SK-N-SH (cell line): ENCODE results near the gene GPR55. TPM values are rescaled to one million over a fixed set of nuclear protein-coding genes. Genes with fewer than 3 reads are reported as not detected.

Experiments used
- CTCF ChIA-PET: fragments of 300-600, 350-600 bp; formaldehyde crosslinking; extraction: SDS; loops from one replicate; lab custom pipeline; 2021; lab: Yijun Ruan, JAX
- POLR2A ChIA-PET: fragments of 350-600 bp; sonication (Branson Sonifier 250); formaldehyde crosslinking; extraction: SDS; loops from one replicate; lab custom pipeline; 2020; ENCODE audit warnings: antibody characterized with exemption, inconsistent platforms; lab: Yijun Ruan, JAX
- DNase-seq: peaks from one replicate; pipeline ENCODE4 v3.0.0; 2012
- H2AFZ ChIP-seq: fragments of 200-600 bp; sonication (generic); 2 replicates; pipeline ENCODE4 v1.8.1; 2016; ENCODE audit warnings: antibody characterized with exemption, mild to moderate bottlenecking, low read depth
- H3F3A ChIP-seq: fragments of 200-600 bp; sonication (generic); replicated peaks from 2 replicates; pipeline ENCODE3; 2016; ENCODE audit warnings: antibody characterized with exemption, mild to moderate bottlenecking; ENCODE audit not compliant: insufficient read depth
- H3K27ac ChIP-seq, 2 experiments: fragments of 200-500 bp in 1 of 2; fragments of 200-600 bp in 1 of 2; sonication (Bioruptor generic) in 1 of 2; sonication (generic), shearing (Covaris generic) in 1 of 2; 2 replicates each; pipeline versions ENCODE4 v1.5.1 to v1.6.1; 2014 to 2016; ENCODE audit warnings: low read depth in 2 of 2, inconsistent platforms in 1 of 2, low read length in 1 of 2, mild to moderate bottlenecking in 1 of 2, mixed read lengths in 1 of 2
- H3K27me3 ChIP-seq: fragments of 200-600 bp; sonication (generic), shearing (Covaris generic); 2 replicates; pipeline ENCODE4 v1.6.1; 2016; ENCODE audit warnings: mixed run types; ENCODE audit not compliant: insufficient read depth
- H3K36me3 ChIP-seq, 2 experiments: fragments of 200-500 bp in 1 of 2; fragments of 200-600 bp in 1 of 2; sonication (Bioruptor generic) in 1 of 2; sonication (generic) in 1 of 2; replicated peaks in 1 of 2; 2 replicates each; pipeline versions ENCODE3 to v1.5.1; 2014 to 2016; ENCODE audit warnings: low read length in 1 of 2, mild to moderate bottlenecking in 1 of 2; ENCODE audit not compliant: insufficient read depth in 2 of 2, control insufficient read depth in 1 of 2
- H3K4me1 ChIP-seq, 2 experiments: fragments of 200-500 bp in 1 of 2; fragments of 200-600 bp in 1 of 2; sonication (Bioruptor generic) in 1 of 2; sonication (generic), shearing (Covaris generic) in 1 of 2; 2 replicates each; pipeline versions ENCODE4 v1.5.1 to v1.6.1; 2014 to 2016; ENCODE audit warnings: low read depth in 1 of 2, low read length in 1 of 2, mixed run types in 1 of 2; ENCODE audit not compliant: insufficient read depth in 2 of 2, control insufficient read depth in 1 of 2
- H3K4me2 ChIP-seq: fragments of 200-600 bp; sonication (generic), shearing (Covaris generic); 2 replicates; pipeline ENCODE4 v1.6.1; 2017; ENCODE audit warnings: mixed run types
- H3K4me3 ChIP-seq, 2 experiments: fragments of 200-500 bp in 1 of 2; fragments of 200-600 bp in 1 of 2; sonication (Bioruptor generic) in 1 of 2; sonication (generic), shearing (Covaris generic) in 1 of 2; 2 replicates each; pipeline versions ENCODE4 v1.5.1 to v1.8.1; 2014 to 2016; ENCODE audit warnings: low read depth in 2 of 2, inconsistent platforms in 1 of 2, low read length in 1 of 2, mild to moderate bottlenecking in 1 of 2, mixed read lengths in 1 of 2, moderate library complexity in 1 of 2
- H3K79me2 ChIP-seq: fragments of 200-600 bp; sonication (generic); 2 replicates; pipeline ENCODE4 v1.8.1; 2017; ENCODE audit warnings: mild to moderate bottlenecking; ENCODE audit not compliant: insufficient read depth
- H3K9ac ChIP-seq: fragments of 200-600 bp; sonication (generic); 2 replicates; pipeline ENCODE4 v1.6.1; 2017; ENCODE audit warnings: mixed run types
- H3K9me2 ChIP-seq: fragments of 200-600 bp; sonication (generic); 2 replicates; pipeline ENCODE4 v1.6.1; 2017; ENCODE audit warnings: mixed run types
- H3K9me3 ChIP-seq: fragments of 200-600 bp; sonication (generic); 2 replicates; pipeline ENCODE4 v1.6.1; 2017; ENCODE audit warnings: mixed run types, mild to moderate bottlenecking, moderate library complexity
- H4K20me1 ChIP-seq: fragments of 200-600 bp; sonication (generic); 2 replicates; pipeline ENCODE4 v1.6.1; 2017; ENCODE audit warnings: mild to moderate bottlenecking, mixed run types; ENCODE audit not compliant: insufficient read depth
- EP300 ChIP-seq, 2 experiments: IDR thresholded peaks; 2 replicates each; pipeline versions ENCODE4 v1.4.0 to v1.6.1; 2012; ENCODE audit warnings: borderline replicate concordance in 1 of 2, low read depth in 1 of 2, low read length in 1 of 2
- EZH2phosphoT487 ChIP-seq: fragments of 200-600 bp; sonication (generic); IDR thresholded peaks from 2 replicates; pipeline ENCODE4 v1.6.1; 2017; ENCODE audit warnings: low read depth, mixed run types, mild to moderate bottlenecking, antibody characterized with exemption, moderate library complexity, borderline replicate concordance
- FOSL2 ChIP-seq: IDR thresholded peaks from 2 replicates; pipeline ENCODE4 v1.4.0; 2012; ENCODE audit warnings: low read depth, mild to moderate bottlenecking, moderate library complexity, borderline replicate concordance
- GABPA ChIP-seq: IDR thresholded peaks from 2 replicates; pipeline ENCODE4 v1.4.0; 2012; ENCODE audit warnings: low read depth, mild to moderate bottlenecking
- IRF3 ChIP-seq: fragments of 150-350 bp; IDR thresholded peaks from 2 replicates; pipeline ENCODE4 v1.6.1; 2016; ENCODE audit warnings: mild to moderate bottlenecking, low read depth, low read length
- MEF2A ChIP-seq: IDR thresholded peaks from 2 replicates; pipeline ENCODE4 v1.4.0; 2012; ENCODE audit warnings: low read depth, borderline replicate concordance
- MXI1 ChIP-seq: IDR thresholded peaks from 2 replicates; pipeline ENCODE4 v1.6.1; 2012; ENCODE audit warnings: mild to moderate bottlenecking, low read depth, low read length, improper control_type of control experiment
- NFIC ChIP-seq: IDR thresholded peaks from 2 replicates; pipeline ENCODE4 v1.4.0; 2012; ENCODE audit warnings: borderline replicate concordance
- NRF1 ChIP-seq: IDR thresholded peaks from 2 replicates; pipeline ENCODE4 v1.6.1; 2012; ENCODE audit warnings: low read depth, mild to moderate bottlenecking, low read length
- PBX3 ChIP-seq: IDR thresholded peaks from 2 replicates; pipeline ENCODE4; 2012
- POLR2AphosphoS5 ChIP-seq: IDR thresholded peaks from 2 replicates; pipeline ENCODE4 v1.6.1; 2012; ENCODE audit warnings: low read depth, low read length
- RFX5 ChIP-seq: IDR thresholded peaks from 2 replicates; pipeline ENCODE4 v1.6.1; 2012; ENCODE audit warnings: mild to moderate bottlenecking, improper control_type of control experiment, low read length
- RXRA ChIP-seq: IDR thresholded peaks from 2 replicates; pipeline ENCODE4 v1.4.0; 2012; ENCODE audit warnings: low read depth, mild to moderate bottlenecking, borderline replicate concordance
- TCF12 ChIP-seq: IDR thresholded peaks from 2 replicates; pipeline ENCODE4 v1.4.0; 2012
- USF1 ChIP-seq: IDR thresholded peaks from 2 replicates; pipeline ENCODE4 v1.4.0; 2012; ENCODE audit warnings: low read depth, borderline replicate concordance
- YY1 ChIP-seq: IDR thresholded peaks from 2 replicates; pipeline ENCODE4 v1.4.0; 2012; ENCODE audit warnings: low read depth, mild to moderate bottlenecking
- WGBS: methylation state at CpG from one replicate; pipeline ENCODE4 v1.1.6; 2017; ENCODE audit warnings: low lambda C conversion rate; 5-methylcytosine and 5-hydroxymethylcytosine counted together
- polyA plus RNA-seq, 3 experiments: library from polyadenylated mRNA; depleted of rRNA; stranded (reverse); fragments of >200 nt; gene quantifications; 2 replicates each; pipeline ENCODE4 v1.2.3, GENCODE V29; 2012
- TF ChIP-seq, protein P1 (sequence below): IDR thresholded peaks from 2 replicates; pipeline ENCODE4 v1.6.1; 2012; ENCODE audit warnings: mild to moderate bottlenecking, low read depth, low read length, moderate library complexity
- TF ChIP-seq, protein P2 (sequence below): fragments of 150-350 bp; IDR thresholded peaks from 2 replicates; pipeline ENCODE4 v1.6.1; 2017; ENCODE audit warnings: antibody characterized with exemption, low read length, low read depth, borderline replicate concordance
- TF ChIP-seq, protein P3 (sequence below): IDR thresholded peaks from 2 replicates; pipeline ENCODE4 v1.4.0; 2012; ENCODE audit warnings: low read depth

Gene GPR55
- polyA plus RNA-seq, 1 of the 3 experiments (the other 2 are of a cell fraction) = not detected

- Histone ChIP-seq H4K20me1 (no peaks in the 10 kb centered on the region), H3K9ac (no peak overlapping the region), H3K4me2 (no peak overlapping the region), H3K27ac (no peak overlapping the region), H2AFZ (no peak overlapping the region), H3K79me2 (no peaks in the 10 kb centered on the region), H3F3A (no peaks in the 10 kb centered on the region), H3K9me2 (no peaks in the 10 kb centered on the region), H3K27me3 (peaks cover 3% of the 10 kb centered on the region), H3K4me1 (no peaks in the 10 kb centered on the region), H3K4me3 (no peak overlapping the region), H3K36me3 (no peaks in the 10 kb centered on the region), H3K9me3 (no peaks in the 10 kb centered on the region)
- ChIA-PET CTCF (interaction anchor here (1.0 to 1.6 kb wide), 3 partner anchors 12 to 101 kb away, joined by 5 to 14 read pairs (median 5); no protein-coding TSS in a partner anchor), POLR2A (no interaction called here)
- no peak for TF ChIP-seq PBX3
- no peak for TF ChIP-seq IRF3
- TF ChIP-seq GABPA = no peak
- TF ChIP-seq, protein P1, sequence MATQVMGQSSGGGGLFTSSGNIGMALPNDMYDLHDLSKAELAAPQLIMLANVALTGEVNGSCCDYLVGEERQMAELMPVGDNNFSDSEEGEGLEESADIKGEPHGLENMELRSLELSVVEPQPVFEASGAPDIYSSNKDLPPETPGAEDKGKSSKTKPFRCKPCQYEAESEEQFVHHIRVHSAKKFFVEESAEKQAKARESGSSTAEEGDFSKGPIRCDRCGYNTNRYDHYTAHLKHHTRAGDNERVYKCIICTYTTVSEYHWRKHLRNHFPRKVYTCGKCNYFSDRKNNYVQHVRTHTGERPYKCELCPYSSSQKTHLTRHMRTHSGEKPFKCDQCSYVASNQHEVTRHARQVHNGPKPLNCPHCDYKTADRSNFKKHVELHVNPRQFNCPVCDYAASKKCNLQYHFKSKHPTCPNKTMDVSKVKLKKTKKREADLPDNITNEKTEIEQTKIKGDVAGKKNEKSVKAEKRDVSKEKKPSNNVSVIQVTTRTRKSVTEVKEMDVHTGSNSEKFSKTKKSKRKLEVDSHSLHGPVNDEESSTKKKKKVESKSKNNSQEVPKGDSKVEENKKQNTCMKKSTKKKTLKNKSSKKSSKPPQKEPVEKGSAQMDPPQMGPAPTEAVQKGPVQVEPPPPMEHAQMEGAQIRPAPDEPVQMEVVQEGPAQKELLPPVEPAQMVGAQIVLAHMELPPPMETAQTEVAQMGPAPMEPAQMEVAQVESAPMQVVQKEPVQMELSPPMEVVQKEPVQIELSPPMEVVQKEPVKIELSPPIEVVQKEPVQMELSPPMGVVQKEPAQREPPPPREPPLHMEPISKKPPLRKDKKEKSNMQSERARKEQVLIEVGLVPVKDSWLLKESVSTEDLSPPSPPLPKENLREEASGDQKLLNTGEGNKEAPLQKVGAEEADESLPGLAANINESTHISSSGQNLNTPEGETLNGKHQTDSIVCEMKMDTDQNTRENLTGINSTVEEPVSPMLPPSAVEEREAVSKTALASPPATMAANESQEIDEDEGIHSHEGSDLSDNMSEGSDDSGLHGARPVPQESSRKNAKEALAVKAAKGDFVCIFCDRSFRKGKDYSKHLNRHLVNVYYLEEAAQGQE = no peak
- no peak for TF ChIP-seq EP300 (IDR thresholded peaks at IDR 0.05; ENCODE audit: borderline replicate concordance in 1 of 2, low read depth in 1 of 2, low read length in 1 of 2)
- TF ChIP-seq POLR2AphosphoS5 = no peak
- TF ChIP-seq MXI1 = no peak
- no peak for TF ChIP-seq YY1
- TF ChIP-seq NRF1 = no peak
- TF ChIP-seq NFIC = no peak
- TF ChIP-seq RFX5 = no peak
- TF ChIP-seq, protein P2, sequence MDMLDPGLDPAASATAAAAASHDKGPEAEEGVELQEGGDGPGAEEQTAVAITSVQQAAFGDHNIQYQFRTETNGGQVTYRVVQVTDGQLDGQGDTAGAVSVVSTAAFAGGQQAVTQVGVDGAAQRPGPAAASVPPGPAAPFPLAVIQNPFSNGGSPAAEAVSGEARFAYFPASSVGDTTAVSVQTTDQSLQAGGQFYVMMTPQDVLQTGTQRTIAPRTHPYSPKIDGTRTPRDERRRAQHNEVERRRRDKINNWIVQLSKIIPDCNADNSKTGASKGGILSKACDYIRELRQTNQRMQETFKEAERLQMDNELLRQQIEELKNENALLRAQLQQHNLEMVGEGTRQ = no peak
- TF ChIP-seq MEF2A = no peak
- TF ChIP-seq EZH2phosphoT487 = no peak
- TF ChIP-seq TCF12 = no peak
- TF ChIP-seq FOSL2 = no peak
- TF ChIP-seq, protein P3, sequence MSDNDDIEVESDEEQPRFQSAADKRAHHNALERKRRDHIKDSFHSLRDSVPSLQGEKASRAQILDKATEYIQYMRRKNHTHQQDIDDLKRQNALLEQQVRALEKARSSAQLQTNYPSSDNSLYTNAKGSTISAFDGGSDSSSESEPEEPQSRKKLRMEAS = no peak
- TF ChIP-seq RXRA = no peak
- TF ChIP-seq USF1 = no peak
- no peak for DNase-seq
- WGBS = 68% methylated on average over 9 of the region's 9 CpGs
Observed at GRCh38 chr2:230925443-230925878, 419 bp upstream of the GPR55 start.
